GM18868 (cell line): Measurements from ENCODE around the gene TMEM164.

ENCODE experiments used
- ATAC-seq: cut with Tn5 transposase; IDR thresholded peaks from one replicate; pipeline ENCODE4 v1.9.1; 2021; ENCODE audit warnings: mild to moderate bottlenecking, moderate library complexity; ENCODE audit not compliant: unreplicated experiment

The TMEM164 gene

DNA sequence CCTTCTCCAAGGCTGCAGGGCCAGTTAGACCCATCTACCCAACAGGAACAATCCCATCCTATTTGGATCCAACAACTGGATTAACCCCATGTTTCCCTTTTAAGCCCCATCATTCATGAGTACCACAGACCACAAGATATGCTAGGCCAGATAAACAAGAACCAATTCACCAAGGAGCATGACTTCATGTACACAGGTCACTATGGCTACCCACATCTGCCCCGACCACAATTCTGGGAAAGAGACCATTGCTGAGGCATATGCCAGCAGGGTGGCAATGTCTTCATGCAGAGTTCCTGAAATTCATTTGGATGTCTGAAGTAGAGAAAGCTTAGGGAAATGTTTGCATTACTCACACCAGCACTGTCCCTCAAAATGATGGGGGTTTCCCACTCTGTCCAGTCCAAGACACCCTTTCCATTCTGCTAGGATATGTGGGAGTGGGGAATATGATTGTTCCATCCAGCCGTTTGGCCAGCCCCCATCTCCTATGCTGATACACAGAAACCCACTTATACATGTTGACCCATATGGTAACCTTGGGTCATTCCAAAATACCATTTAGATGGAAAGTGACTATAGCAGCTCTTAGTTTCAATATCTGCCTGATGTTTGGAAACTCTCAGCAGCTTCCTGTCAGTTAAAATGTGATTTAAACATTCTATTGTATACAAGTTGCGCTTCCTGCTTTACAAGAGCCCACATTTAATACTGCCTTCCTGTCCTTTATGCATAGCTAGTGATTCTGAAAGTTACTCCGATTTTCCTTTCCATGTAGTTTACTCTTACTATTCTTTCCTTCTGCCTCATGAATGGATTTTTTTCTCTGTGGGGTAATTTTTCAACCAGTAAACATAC lies 186.0 kb downstream of the TMEM164 start:
- ATAC-seq = no peak

DNA sequence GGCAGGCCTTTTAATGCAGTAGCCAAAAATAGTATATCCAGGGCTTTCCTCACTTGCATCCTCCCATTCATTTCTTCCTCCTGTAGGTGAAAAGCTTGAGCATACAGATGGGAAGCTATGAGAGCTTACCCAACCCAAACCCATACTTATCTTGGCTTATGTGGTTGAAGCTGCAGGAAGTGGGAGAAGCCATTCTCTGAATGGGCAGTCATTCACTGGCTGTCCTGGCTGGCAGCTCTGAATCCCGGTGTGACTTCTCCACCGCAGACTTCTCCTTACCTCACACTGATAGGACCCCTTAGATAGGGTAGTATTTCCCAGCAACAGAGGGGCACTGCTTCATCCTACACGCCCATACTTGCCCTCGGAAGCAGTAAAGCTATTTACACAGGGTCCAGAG lies 189.6 kb downstream of the TMEM164 start:
- ATAC-seq = no peak

DNA sequence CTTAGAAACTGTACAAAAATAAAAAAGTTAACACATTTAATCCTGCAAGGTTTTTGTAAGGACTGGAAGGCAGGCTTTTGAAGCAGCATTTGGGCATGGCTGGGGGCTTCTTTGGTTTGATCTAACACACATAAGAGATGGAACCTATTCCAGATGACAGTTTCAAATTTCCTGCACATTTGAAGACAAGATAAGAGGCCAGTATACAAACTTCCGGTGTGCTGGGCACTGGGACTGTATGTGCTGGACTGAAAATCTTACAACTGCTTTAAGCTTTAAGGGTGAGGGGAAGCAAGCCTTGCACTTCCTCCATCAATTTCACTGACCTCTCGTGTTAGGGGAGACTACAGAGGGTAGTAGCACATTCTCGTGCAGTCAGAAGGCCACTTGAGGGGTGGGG lies 192.1 kb downstream of the TMEM164 start:
- no peak for ATAC-seq

DNA sequence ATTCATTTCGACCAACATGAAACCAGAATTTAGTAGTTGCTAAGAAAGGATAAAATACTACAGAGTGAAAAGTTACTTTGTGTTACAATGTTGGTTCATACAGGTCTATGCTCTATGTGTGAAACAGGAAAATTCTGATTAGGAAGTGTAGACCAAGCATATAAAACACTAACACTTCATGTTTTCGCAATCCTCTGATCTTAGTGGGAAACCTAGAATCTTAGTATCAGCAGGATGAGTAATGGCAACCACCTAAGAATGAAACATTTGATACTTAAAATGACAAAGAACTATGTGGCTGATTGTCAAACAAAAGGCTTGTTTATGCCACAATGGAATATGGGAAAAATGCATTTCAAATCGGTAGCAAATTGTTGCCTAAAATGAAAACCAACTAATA lies 198.9 kb downstream of the TMEM164 start:
- no peak for ATAC-seq

DNA sequence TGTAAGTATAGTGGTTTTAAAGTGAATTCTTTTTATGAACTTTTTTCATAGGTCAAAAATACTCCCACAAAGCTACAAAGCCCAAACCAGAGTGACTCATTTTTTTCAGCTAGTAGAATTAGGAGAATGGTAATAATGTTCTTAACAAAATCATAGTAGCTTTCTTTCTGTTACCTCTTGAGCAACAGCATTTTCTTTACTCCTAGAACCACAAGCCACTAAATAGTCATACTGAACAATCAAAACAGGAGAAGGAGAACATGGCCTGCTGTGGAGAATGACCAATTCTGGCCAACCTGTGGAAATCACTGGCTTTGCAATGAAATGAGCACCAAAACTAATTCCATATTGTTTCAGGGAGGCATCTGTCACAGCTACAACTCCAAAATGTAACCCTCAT lies 202.1 kb downstream of the TMEM164 start:
- ATAC-seq = no peak

DNA sequence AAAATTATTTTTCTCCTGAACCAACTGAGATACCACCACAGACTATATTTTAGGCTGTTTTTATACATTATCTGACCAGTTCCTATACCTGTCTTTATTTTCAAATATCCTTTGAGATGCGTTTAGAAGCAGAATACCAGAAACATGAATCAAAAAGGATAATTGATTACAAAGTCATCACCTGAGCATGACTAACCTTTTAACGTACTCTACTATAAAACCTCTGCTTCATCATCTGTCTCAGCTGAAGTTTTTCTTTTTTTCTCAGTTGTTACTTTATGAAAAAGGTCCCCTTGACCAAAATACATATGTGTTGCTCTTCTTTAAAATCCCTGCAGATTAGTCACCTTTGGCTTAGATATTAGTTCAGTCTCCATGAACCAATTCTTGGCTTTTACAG lies 205.2 kb downstream of the TMEM164 start:
- no peak for ATAC-seq

DNA sequence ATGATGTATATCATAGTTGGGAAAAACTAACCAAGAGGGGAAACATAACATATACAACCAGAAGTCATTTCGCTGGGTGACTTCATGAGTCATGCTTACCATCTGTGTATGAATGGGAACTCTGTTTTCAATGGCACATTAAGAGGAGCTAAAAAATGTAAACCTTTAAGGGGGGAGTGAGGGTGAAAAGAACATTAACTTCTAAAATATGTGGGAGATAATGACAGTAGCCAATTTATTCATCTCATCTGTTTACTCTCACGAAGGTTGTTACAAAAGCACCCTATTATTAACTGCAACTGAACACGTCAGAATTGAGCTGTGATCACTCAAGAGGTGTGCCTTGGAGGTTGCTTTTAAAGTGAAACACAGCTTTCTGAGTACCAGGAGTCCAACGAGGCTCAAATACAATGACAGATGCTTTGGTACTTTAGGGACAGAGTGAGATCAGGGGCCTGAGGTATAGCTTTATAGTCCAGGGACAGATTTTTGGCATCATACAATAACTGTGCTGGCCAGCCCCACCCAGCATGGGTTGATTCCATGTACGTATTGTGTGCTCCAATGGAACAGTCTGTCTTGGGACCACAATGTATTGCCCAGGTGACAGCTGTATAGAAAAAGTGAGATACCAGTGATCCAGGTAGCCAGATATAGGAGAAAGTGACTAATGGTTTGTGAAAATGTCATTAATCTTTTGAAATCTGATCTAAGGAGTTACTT lies 207.7 kb downstream of the TMEM164 start:
- no peak for ATAC-seq

DNA sequence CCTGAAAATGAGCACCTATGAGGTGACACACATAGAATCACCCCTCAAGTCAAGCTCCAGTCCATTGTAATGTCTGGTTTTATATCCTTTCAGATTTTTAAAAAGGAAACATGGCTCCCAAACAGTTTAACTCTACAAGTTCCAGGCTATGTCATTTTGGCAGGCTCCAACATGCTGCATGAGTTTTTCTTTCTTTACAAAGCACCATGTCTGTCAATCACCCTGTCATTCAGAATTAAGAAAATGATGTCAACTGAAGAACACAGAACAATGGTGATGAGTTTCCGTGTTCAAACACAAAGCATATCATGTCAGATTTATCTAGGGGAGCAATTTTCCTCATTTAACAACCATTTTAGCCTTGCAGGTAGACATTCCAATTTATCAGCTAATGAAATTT lies 208.4 kb downstream of the TMEM164 start:
- no peak for ATAC-seq

DNA sequence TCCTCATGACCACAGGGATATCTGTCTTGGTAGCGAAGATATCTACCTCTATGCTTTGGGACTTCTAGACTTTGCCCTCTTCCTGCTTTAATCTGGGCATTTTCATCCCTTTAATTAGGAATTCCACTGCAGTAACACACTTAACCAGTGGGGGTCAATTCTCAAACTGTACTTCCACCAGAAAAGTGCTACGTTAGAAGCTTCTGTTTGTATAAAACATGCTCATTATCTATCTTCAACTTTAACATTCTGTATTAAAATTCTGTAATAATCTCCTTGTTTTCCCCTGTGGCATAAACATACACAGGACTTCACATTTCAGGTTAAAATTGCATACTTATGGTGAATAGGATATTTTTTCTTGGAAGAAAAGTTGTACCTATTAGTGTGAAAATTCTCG lies 209.4 kb downstream of the TMEM164 start:
- no peak for ATAC-seq

DNA sequence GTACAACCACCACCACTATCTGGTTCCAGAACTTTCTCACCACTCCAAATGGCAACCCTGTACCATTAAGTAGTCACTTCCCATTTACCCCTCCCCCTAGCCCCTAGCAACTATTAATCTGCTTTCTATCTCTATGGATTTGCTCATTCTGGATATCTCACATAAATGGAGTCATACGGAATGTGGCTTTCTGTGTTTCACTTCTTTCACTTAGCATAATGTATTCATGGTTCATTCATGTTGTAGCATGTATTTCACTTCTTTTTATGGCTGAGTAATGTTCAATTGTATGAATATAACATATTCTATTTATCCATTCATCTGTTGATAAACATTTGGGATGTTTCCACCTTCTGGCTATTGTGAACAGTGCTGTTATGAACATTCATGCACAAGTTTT lies 210.3 kb downstream of the TMEM164 start:
- no peak for ATAC-seq

DNA sequence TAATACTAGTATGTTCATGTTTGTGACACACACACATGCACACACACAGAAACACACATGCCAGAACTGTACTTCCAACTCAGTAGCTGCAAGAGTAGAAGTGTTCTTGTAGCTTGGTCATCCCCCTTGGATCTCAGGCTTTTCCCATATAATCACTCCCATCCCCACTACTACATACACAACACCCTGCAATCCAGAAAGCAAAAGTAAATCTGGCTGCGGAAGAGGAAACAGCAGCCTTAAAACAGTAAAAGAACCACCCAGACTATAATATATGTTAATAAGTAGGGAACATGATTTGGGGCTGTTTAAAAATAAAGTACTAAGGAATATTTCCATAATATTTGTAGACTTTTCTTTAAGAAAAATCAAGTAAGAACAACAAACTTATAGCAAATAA lies 211.8 kb downstream of the TMEM164 start:
- no peak for ATAC-seq

DNA sequence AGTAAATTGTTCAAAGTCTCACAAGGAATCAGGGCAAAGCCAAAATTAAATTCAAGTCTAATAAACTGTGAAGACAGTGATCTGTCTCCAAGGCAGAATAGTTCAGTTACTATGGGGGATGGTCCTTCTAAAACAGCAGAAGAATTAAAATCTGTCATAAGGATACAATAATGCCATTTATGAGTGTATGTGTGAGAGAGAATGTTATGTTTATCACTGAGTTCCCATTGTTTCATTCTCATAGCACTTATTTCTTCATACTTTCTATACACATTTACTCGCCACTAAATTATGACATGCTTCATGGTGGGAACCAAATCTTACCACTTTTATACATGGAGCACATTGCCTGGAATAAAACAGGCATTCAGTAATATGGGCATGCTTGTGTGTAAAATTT lies 212.5 kb downstream of the TMEM164 start:
- ATAC-seq = no peak

DNA sequence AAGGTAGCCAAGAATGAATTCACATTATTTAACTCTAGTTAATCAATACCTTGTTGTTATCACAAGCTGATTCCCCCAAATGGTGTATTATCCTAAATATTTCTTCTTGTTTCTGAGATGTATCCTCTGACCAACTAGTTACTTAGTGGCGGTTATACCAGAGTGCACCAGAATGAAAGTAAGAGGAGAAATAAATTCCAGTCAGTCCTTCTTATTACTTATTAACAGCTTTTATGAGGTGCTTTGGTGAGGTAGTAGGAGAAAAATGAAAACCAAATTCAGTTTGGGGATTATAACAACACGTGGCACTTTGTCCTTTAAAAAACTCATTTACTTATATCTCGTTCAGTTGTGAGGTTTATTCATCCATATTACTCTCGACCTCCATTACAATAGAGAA lies 213.1 kb downstream of the TMEM164 start:
- ATAC-seq = no peak

DNA sequence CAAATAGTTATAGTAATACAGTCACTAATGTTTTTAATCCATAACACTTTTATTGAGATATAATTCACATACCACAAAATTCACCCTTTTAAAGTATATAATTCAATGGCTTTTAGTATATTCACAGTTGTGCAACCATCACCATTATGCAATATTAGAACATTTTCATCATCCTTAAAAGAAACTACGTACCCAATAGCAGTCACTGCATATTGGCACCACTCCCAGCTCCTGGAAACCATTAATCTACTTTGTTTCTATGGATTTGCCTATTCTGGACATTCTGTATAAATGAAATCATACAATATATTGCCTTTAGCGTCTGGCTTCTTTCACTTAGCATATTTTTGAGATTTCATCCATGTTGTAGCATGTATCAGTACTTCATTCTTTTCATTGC lies 215.7 kb downstream of the TMEM164 start:
- ATAC-seq = no peak

DNA sequence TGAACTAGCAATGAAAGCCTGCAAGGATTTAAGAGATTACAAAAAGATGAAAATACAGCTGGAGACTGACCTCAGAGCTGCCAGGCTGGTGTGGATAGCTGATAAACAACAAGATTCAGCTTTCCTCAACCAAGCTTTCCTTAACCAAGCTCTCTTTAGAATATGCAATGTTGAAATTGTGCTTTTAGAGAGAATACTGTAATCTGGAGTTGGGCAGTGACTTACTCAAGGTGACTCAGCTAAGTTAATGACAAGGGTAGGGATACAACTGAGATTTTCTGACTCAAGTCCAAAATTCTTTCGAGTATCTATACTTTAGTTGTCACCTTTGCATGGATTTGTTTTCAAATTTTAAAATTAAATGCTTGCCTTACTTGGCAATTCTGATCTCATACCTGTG lies 217.0 kb downstream of the TMEM164 start:
- ATAC-seq = no peak

DNA sequence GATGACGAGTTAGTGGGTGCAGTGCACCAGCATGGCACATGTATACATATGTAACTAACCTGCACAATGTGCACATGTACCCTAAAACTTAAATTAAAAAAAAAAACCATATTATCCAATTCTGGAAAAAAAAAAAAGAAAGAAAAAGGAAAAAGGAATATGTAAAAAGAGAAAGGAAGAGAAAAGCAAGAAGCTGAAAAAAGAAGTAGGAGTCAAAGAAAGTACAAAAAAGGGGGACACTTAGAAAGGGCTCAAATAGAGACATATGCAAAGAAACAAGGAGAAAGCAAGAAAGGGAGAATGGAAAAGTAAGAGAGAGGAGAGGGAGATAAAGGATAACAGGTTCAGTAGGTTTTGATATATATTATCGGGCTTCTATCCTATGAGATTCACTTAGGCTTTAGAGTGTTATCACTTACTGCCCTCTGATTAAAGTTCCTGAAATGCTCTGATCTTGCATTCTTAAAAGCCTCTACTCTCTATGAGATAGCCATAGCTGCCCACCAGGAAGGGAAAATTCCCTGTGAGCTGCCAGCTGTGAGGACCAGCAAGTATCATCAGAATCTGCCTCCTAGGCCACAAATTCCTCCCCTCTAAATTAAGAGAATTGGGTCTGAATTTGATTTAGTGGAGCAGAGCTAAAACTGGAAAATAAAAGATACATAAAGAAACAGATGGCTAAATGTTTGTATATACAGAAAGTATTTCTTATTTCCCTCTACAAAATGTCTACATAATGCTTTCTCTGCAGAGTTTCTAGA lies 219.8 kb downstream of the TMEM164 start:
- ATAC-seq = no peak

DNA sequence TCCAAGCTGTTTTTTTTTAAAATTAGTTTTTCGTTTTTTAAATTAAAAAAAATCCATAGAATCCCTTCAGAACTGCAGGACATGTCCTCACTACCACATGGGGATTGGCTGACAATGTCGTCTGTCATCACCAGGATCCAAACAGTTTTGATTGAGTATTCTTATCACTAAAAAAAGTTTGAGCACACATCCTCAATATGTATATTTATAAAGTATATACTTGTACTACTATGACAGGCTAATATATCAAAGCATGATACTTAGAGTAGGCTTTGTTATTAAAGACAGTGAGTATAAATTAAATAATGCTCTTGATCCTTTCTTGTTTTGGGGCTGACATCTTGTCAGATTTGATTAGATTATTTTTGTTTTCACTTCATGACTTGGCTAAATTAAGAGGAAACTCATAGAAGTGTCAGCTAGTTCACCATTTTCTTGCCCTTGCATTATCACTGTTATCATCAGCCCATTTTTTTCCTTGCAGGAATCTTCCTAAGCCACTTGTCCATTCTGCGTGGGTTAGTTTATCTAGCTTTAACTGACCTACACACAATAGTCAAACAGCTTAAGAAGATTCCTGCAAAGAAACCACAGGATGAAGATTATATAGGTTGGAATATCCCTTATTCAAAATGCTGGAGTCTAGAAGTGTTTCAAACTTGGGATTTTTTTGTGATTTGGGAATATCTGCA lies 222.2 kb downstream of the TMEM164 start:
- ATAC-seq = no peak

DNA sequence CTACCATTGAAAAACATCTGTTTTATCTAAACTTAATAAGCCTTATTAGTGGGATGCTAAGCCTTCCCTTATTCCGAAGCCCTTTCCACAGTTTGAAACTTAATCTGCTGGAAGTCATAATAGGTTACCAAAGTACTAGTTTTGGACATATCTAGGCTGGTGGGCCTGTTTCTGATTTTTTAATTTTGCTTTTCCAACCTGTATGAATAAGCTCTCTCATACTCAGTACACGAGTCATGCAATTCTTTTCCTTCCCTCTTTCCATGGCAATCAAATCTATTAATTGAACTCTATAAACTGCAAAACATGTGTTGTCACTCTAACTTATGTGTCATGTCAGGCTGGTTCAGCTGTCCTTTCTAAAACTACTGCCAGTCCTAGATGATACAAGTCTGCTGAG lies 224.0 kb downstream of the TMEM164 start:
- ATAC-seq = no peak
